GM18861 (cell line): ENCODE results near the gene CAVIN2.

ENCODE experiments used
- ATAC-seq: cut with Tn5 transposase; IDR thresholded peaks from one replicate; pipeline ENCODE4 v1.9.1; 2021; ENCODE audit not compliant: unreplicated experiment

The CAVIN2 gene

GRCh38 chr2:191866195-191866594 is 19.3 kb upstream of the CAVIN2 start:
- no peak for ATAC-seq

GRCh38 chr2:191864628-191865374 is 17.9 kb upstream of the CAVIN2 start:
- no peak for ATAC-seq

- ATAC-seq, result no peak
Measured at GRCh38 chr2:191863988-191864387, 17.1 kb upstream of the CAVIN2 start.

- ATAC-seq, result no peak
Measured at GRCh38 chr2:191862156-191862775, 15.4 kb upstream of the CAVIN2 start.

- ATAC-seq, result no peak
Measured at GRCh38 chr2:191860760-191861466, 14.0 kb upstream of the CAVIN2 start.

- no peak for ATAC-seq
Measured at GRCh38 chr2:191859681-191860080, 12.8 kb upstream of the CAVIN2 start.

- ATAC-seq, result no peak
Measured at GRCh38 chr2:191857886-191858285, 11.0 kb upstream of the CAVIN2 start.

- no peak for ATAC-seq
Measured at GRCh38 chr2:191857259-191857805, 10.4 kb upstream of the CAVIN2 start.

- no peak for ATAC-seq
Measured at GRCh38 chr2:191856111-191856876, 9.4 kb upstream of the CAVIN2 start.

- no peak for ATAC-seq
Measured at GRCh38 chr2:191855382-191855781, 8.5 kb upstream of the CAVIN2 start.

- no peak for ATAC-seq
Measured at GRCh38 chr2:191854382-191855372, 7.8 kb upstream of the CAVIN2 start.

GRCh38 chr2:191853843-191854242 is 7.0 kb upstream of the CAVIN2 start:
- no peak for ATAC-seq

- no peak for ATAC-seq
Measured at GRCh38 chr2:191851158-191851557, 4.3 kb upstream of the CAVIN2 start.

GRCh38 chr2:191848771-191849767 is 2.2 kb upstream of the CAVIN2 start:
- no peak for ATAC-seq

- ATAC-seq, result no peak
Measured at GRCh38 chr2:191847764-191848163, 876 bp upstream of the CAVIN2 start.

GRCh38 chr2:191845876-191846514 is 893 bp downstream of the CAVIN2 start:
- ATAC-seq, result no peak

GRCh38 chr2:191845248-191845715 is 1.6 kb downstream of the CAVIN2 start:
- ATAC-seq, result no peak

- ATAC-seq, result no peak
Measured at GRCh38 chr2:191844706-191845105, 2.2 kb downstream of the CAVIN2 start.
